22Rv1 (cell line): Measurements from ENCODE around the gene NPTX1.

Experiments
- H3K27ac ChIP-seq: fragments of 450-650 bp; 2 replicates; pipeline ENCODE4 v1.5.1; 2017
- ZFX ChIP-seq: fragments of 450-650 bp; IDR thresholded peaks from 2 replicates; pipeline ENCODE4 v1.6.1; 2017; ENCODE audit warnings: antibody characterized with exemption, borderline replicate concordance
- TF ChIP-seq, protein P1 (sequence below): fragments of 450-650 bp; IDR thresholded peaks from 2 replicates; pipeline ENCODE4 v1.5.1; 2017; ENCODE audit warnings: mild to moderate bottlenecking

Gene NPTX1

DNA sequence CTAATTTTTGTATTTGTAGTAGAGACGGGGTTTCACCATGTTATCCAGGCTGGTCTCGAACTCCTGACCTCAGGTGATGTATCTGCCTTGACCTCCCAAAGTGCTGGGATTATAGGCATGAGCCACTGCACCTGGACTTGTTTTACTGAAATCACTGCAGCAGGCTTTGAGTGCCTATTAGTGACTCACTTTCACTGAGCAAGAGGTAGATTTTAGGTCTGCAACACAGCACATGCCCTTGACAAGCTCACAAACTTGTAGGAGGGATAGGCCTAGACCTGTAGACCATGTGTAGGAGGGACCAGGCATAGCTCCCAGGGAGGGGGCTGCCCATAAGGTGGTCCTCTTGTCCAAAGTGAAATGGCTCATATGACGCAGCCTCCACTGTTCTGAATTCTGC is 41.2 kb upstream of the NPTX1 start:
- H3K27ac ChIP-seq, result no peak overlapping the region
- TF ChIP-seq, protein P1, sequence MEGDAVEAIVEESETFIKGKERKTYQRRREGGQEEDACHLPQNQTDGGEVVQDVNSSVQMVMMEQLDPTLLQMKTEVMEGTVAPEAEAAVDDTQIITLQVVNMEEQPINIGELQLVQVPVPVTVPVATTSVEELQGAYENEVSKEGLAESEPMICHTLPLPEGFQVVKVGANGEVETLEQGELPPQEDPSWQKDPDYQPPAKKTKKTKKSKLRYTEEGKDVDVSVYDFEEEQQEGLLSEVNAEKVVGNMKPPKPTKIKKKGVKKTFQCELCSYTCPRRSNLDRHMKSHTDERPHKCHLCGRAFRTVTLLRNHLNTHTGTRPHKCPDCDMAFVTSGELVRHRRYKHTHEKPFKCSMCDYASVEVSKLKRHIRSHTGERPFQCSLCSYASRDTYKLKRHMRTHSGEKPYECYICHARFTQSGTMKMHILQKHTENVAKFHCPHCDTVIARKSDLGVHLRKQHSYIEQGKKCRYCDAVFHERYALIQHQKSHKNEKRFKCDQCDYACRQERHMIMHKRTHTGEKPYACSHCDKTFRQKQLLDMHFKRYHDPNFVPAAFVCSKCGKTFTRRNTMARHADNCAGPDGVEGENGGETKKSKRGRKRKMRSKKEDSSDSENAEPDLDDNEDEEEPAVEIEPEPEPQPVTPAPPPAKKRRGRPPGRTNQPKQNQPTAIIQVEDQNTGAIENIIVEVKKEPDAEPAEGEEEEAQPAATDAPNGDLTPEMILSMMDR, result no peak
- TF ChIP-seq ZFX, result no peak

DNA sequence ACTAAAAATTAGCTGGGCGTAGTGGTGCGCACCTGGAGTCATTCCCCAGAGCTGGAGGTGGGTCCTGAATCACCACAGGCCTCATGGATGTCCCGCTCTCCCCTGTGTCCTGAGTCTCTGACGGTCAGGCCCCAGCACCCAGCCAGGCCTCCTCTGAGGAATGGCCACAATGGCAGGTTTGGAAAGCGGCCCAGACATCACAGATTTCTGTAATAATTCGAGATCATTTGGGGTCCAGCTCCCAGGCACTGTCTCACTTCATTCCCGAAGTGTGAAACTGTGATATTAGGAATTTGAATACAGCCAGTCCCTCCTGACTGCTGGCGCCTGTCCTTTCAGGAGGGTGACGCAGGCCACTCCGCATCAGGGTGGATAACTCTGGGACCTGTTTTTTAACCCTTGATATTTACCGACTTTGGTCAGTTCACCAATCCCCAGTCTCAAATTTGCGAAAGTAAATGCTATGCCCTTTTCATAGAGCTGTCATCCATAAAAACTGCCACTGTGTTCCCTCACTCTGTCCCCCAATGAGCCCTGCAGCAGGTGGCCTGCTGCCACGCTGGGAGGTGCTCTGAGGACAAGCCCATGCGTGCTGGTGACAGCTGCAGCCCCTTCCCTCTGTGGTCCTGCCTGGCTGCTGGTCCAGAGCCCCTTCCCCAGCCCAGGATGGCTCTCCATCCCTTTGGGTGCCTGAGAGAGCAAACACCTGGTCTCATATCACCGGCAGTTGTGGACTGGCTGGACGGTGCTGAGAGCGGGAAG is 39.9 kb upstream of the NPTX1 start:
- no peak overlapping the region for H3K27ac ChIP-seq
- TF ChIP-seq, protein P1, result no peak
- no peak for TF ChIP-seq ZFX

GRCh38 chr17:80513892-80514291 is 37.5 kb upstream of the NPTX1 start:
- TF ChIP-seq ZFX, result no peak
- TF ChIP-seq, protein P1, result no peak
- H3K27ac ChIP-seq, result no peak overlapping the region

DNA sequence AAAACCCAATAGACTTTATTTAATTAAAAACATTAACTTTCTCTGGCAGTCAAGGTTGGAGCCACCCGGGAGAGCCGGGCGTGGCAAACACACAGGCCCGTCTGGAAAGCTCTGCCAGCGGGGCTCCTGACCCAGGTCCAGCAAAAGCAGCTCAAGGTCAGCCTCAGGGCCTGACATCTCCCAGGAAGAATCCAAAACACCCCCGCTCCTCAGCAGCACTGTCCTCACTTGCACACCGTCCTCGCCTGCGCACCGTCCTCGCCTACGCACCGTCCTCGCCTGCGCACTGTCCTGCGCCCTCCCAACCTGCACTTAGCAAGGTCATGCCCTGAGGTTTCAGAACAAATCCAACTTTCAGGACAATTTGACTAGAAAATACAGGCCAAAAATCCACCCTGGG is 36.8 kb upstream of the NPTX1 start:
- TF ChIP-seq, protein P1, result no peak
- no peak for TF ChIP-seq ZFX

GRCh38 chr17:80512233-80512632 is 35.8 kb upstream of the NPTX1 start:
- H3K27ac ChIP-seq, result no peak overlapping the region
- TF ChIP-seq ZFX, result no peak
- TF ChIP-seq, protein P1, result no peak

More for the DNA sequence above, 36.8 kb upstream of the NPTX1 start:
- H3K27ac ChIP-seq, result no peak overlapping the region

DNA sequence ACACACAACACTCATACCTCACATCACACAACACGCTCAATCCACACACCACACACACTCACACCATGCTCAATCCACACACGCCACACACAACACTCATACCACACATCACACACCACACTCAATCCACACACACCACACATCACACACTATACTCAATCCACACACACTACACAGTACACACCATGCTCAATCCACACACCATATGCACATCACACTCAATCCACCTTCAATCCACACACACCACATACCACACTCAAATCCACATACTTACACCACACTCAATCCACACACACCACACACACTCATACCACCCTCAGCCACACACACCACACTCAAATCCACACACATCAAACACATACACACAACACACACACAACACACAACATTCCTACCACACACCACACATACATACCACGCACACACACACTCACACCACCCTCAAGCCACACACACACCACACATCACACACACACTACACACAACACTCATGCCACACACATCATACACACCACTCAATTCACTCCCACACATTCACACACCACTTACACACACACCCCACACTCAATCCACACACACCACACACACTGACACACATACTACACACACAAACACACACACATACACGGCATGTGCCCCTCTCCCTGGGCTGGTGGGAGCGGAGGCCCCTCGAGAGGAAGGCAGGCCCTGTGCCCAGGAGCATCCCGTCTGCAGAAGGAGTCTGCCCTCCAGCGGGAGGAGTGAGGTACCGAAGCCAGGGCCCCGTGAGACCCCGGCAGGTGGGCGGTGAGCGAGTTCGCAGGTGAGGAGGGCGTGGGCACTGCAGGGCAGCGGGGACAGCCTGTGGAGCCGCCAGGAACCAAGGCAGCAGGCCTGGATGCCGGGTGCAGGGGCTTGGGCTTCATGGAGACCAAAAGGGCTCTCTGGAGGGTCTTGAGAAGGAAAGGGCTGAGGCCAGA is 35.1 kb upstream of the NPTX1 start:
- no peak overlapping the region for H3K27ac ChIP-seq
- TF ChIP-seq, protein P1, result no peak
- TF ChIP-seq ZFX, result no peak
